Neural cell (in vitro differentiated cells): ENCODE results near the gene TSEN34. TPM values are rescaled to one million over a fixed set of nuclear protein-coding genes. Genes with fewer than 3 reads are reported as not detected.
A peak's percentile ranks its signal among the peaks of the same experiment; 100 is the strongest.
"Not testable (repeated sequence)": the region's sequence is repeated elsewhere in the genome, so short reads cannot be mapped to it uniquely, and the experiment has no call there.

Experiments
- H2AFZ ChIP-seq: fragments of 200-600, 300-800 bp; sonication (generic), shearing (Covaris generic); 2 replicates; pipeline ENCODE4 v1.6.0; 2014; ENCODE audit warnings: low read depth, mild to moderate bottlenecking, antibody characterized with exemption, low read length, moderate library complexity
- H3F3A ChIP-seq: fragments of 200-600 bp; shearing (Covaris generic); 2 replicates; pipeline ENCODE4 v1.6.1; 2016; ENCODE audit warnings: mild to moderate bottlenecking, moderate library complexity, mixed read lengths, antibody characterized with exemption, low read length; ENCODE audit not compliant: insufficient read depth, poor library complexity, severe bottlenecking
- H3K27ac ChIP-seq: fragments of 200-600, 300-800 bp; sonication (generic), shearing (Covaris generic); 2 replicates; pipeline ENCODE4 v1.5.1; 2014; ENCODE audit warnings: mild to moderate bottlenecking, low read length, moderate library complexity
- H3K27me3 ChIP-seq: fragments of 300-800, 200-600 bp; sonication (generic), shearing (Covaris generic); 2 replicates; pipeline ENCODE4 v1.6.0; 2014; ENCODE audit warnings: mild to moderate bottlenecking, low read depth, low read length, moderate library complexity; ENCODE audit not compliant: insufficient read depth
- H3K36me3 ChIP-seq: fragments of 300-800, 200-600 bp; sonication (generic), shearing (Covaris generic); 2 replicates; pipeline ENCODE4 v1.5.1; 2014; ENCODE audit warnings: mild to moderate bottlenecking, antibody characterized with exemption, low read length, moderate library complexity; ENCODE audit not compliant: insufficient read depth
- H3K4me2 ChIP-seq: fragments of 300-800, 200-600 bp; sonication (generic), shearing (Covaris generic); 2 replicates; pipeline ENCODE4 v1.6.0; 2014; ENCODE audit warnings: mild to moderate bottlenecking, low read length
- H3K4me3 ChIP-seq: fragments of 300-800, 200-600 bp; sonication (generic), shearing (Covaris generic); 2 replicates; pipeline ENCODE4 v1.5.1; 2014; ENCODE audit warnings: mild to moderate bottlenecking, low read length, moderate library complexity
- H3K79me2 ChIP-seq: fragments of 200-600 bp; shearing (Covaris generic); replicated peaks from 2 replicates; pipeline ENCODE4 v1.6.0; 2014; ENCODE audit warnings: mild to moderate bottlenecking, low read length, moderate library complexity; ENCODE audit not compliant: insufficient read depth
- H3K9ac ChIP-seq: fragments of 300-800, 200-600 bp; sonication (generic), shearing (Covaris generic); 2 replicates; pipeline ENCODE4 v1.6.1; 2016; ENCODE audit warnings: mild to moderate bottlenecking, low read length, mixed read lengths
- H3K9me2 ChIP-seq: fragments of 200-600 bp; shearing (Covaris generic); 2 replicates; pipeline ENCODE4 v1.6.1; 2016; ENCODE audit warnings: mild to moderate bottlenecking, low read length, mixed read lengths; ENCODE audit not compliant: insufficient read depth
- H3K9me3 ChIP-seq: fragments of 200-600, 300-800 bp; sonication (generic), shearing (Covaris generic); 2 replicates; pipeline ENCODE4 v1.6.1; 2016; ENCODE audit warnings: mild to moderate bottlenecking, mixed run types, low read length, moderate library complexity, mixed read lengths
- H4K20me1 ChIP-seq: fragments of 200-600 bp; shearing (Covaris generic); 2 replicates; pipeline ENCODE4 v1.6.1; 2016; ENCODE audit warnings: mild to moderate bottlenecking, mixed run types; ENCODE audit not compliant: insufficient read depth
- EP300 ChIP-seq: fragments of 450-650 bp; conservative IDR thresholded peaks from 2 replicates; pipeline ENCODE4 v1.6.1; 2014; ENCODE audit warnings: antibody characterized with exemption, mild to moderate bottlenecking, moderate library complexity; ENCODE audit not compliant: poor library complexity, severe bottlenecking
- EZH2 ChIP-seq: fragments of 200-600, 300-800 bp; shearing (Covaris generic), sonication (generic); IDR thresholded peaks from 2 replicates; pipeline ENCODE4 v1.6.1; 2014; ENCODE audit warnings: antibody characterized with exemption, low read length, borderline replicate concordance, mild to moderate bottlenecking; ENCODE audit not compliant: insufficient read depth, poor library complexity, severe bottlenecking
- MXI1 ChIP-seq: fragments of 450-650 bp; conservative IDR thresholded peaks from 2 replicates; pipeline ENCODE4 v1.6.1; 2014; ENCODE audit warnings: antibody characterized with exemption, mild to moderate bottlenecking; ENCODE audit not compliant: poor library complexity, severe bottlenecking
- POLR2AphosphoS5 ChIP-seq: IDR thresholded peaks from 2 replicates; pipeline ENCODE4 v1.6.1; 2012
- RAD21 ChIP-seq: fragments of 450-650 bp; conservative IDR thresholded peaks from 2 replicates; pipeline ENCODE4 v1.6.1; 2014; ENCODE audit warnings: antibody characterized with exemption, mild to moderate bottlenecking, moderate library complexity
- SMC3 ChIP-seq: fragments of 450-650 bp; conservative IDR thresholded peaks from 2 replicates; pipeline ENCODE4 v1.6.1; 2014; ENCODE audit warnings: antibody characterized with exemption, mild to moderate bottlenecking, moderate library complexity; ENCODE audit not compliant: poor library complexity
- TAF1 ChIP-seq: IDR thresholded peaks from 2 replicates; pipeline ENCODE4 v1.6.1; 2012; ENCODE audit warnings: low read depth
- polyA plus RNA-seq: library from polyadenylated mRNA; depleted of rRNA; stranded (reverse); fragments of >200 nt; gene quantifications from 2 replicates; pipeline ENCODE4 v1.2.3, GENCODE V29; 2014
- TF ChIP-seq, protein P1 (sequence below): fragments of 450-650 bp; IDR thresholded peaks from 2 replicates; pipeline ENCODE4 v1.5.1; 2014; ENCODE audit warnings: antibody characterized with exemption, mild to moderate bottlenecking, moderate library complexity; ENCODE audit not compliant: poor library complexity, severe bottlenecking
- TF ChIP-seq, protein P2 (sequence below): IDR thresholded peaks from 2 replicates; pipeline ENCODE4 v1.6.1; 2012; ENCODE audit warnings: borderline replicate concordance

TSEN34 gene
- polyA plus RNA-seq, 1 donor from 2014 or later, result 113 TPM

DNA sequence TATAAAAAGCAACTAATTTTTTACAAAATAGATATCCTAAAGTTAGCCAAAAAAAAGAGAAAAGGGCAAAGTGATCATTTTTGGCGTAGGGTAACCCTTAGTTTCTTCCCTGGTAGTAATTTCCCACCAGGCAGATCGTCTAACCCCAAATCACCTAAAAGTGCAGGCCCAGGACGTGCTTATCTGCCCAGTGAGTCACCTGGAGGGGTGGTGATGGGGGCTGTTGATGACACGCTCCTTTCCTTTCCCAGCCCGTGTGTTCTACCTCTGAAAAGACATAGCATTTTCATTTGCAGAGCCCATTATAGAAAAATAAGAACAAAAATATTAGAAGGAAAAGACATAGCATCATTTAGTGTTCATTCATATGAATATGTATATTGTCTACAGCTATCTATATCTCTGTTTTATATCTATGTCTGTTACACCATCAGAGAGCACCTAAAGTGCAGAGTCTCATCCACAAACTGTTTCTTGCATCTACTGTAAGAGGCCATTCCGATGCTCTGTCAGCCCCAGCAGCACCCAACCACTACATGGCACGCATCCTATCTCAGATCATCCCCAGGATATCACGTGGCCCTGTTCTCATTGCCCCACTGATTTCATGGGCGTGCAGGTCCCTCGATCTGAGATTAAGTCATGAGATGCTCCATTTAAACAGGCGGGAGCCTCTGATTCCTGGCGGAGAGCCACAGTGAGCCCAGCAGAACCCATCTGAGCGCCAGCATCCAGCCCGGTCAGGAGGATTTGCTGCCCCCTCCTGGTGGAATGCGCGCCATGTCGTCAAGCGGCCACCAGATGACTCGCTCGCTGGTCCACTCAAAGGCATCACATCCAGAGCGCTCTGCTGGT is 40.2 kb downstream of the TSEN34 start:
- Histone ChIP-seq H3K27ac (no peak overlapping the region), H3K4me3 (peak overlapping the region; percentile 18), H3K4me2 (no peak overlapping the region), H3K36me3 (no peaks in the 10 kb centered on the region), H3K79me2 (no peaks in the 10 kb centered on the region), H3K9ac (no peak overlapping the region), H4K20me1 (no peaks in the 10 kb centered on the region), H2AFZ (no peak overlapping the region), H3K9me3 (peaks cover 6% of the 10 kb centered on the region), H3K9me2 (no peaks in the 10 kb centered on the region), H3K27me3 (no peaks in the 10 kb centered on the region), H3F3A (no peaks in the 10 kb centered on the region)
- TF ChIP-seq TAF1 (no peak), POLR2AphosphoS5 (no peak), MXI1 (no peak), RAD21 (peak; percentile 54), EZH2 (no peak), EP300 (no peak), SMC3 (peak; percentile 66)
- TF ChIP-seq, protein P1, sequence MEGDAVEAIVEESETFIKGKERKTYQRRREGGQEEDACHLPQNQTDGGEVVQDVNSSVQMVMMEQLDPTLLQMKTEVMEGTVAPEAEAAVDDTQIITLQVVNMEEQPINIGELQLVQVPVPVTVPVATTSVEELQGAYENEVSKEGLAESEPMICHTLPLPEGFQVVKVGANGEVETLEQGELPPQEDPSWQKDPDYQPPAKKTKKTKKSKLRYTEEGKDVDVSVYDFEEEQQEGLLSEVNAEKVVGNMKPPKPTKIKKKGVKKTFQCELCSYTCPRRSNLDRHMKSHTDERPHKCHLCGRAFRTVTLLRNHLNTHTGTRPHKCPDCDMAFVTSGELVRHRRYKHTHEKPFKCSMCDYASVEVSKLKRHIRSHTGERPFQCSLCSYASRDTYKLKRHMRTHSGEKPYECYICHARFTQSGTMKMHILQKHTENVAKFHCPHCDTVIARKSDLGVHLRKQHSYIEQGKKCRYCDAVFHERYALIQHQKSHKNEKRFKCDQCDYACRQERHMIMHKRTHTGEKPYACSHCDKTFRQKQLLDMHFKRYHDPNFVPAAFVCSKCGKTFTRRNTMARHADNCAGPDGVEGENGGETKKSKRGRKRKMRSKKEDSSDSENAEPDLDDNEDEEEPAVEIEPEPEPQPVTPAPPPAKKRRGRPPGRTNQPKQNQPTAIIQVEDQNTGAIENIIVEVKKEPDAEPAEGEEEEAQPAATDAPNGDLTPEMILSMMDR, result peak; percentile 71
- TF ChIP-seq, protein P2, sequence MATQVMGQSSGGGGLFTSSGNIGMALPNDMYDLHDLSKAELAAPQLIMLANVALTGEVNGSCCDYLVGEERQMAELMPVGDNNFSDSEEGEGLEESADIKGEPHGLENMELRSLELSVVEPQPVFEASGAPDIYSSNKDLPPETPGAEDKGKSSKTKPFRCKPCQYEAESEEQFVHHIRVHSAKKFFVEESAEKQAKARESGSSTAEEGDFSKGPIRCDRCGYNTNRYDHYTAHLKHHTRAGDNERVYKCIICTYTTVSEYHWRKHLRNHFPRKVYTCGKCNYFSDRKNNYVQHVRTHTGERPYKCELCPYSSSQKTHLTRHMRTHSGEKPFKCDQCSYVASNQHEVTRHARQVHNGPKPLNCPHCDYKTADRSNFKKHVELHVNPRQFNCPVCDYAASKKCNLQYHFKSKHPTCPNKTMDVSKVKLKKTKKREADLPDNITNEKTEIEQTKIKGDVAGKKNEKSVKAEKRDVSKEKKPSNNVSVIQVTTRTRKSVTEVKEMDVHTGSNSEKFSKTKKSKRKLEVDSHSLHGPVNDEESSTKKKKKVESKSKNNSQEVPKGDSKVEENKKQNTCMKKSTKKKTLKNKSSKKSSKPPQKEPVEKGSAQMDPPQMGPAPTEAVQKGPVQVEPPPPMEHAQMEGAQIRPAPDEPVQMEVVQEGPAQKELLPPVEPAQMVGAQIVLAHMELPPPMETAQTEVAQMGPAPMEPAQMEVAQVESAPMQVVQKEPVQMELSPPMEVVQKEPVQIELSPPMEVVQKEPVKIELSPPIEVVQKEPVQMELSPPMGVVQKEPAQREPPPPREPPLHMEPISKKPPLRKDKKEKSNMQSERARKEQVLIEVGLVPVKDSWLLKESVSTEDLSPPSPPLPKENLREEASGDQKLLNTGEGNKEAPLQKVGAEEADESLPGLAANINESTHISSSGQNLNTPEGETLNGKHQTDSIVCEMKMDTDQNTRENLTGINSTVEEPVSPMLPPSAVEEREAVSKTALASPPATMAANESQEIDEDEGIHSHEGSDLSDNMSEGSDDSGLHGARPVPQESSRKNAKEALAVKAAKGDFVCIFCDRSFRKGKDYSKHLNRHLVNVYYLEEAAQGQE, result no peak

DNA sequence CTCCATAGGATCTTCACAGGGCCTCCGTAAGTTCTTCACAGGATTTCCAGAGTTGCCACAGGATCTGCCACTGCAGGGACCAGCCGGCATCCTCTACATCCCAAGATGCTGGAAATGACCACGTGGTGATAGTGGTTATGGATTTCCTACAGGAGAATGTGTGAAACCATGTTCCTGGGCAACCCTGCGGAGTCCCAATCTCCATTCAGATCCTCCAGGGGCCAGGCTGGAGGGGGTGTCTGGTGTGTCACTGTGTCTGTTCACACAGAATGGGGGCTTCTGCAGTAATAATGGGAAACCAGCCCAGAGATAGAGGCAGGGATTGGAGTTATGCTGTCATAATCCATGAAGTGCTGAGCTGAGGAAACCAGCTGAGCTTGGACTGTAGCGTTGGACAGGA is 42.8 kb downstream of the TSEN34 start:
- no peaks in the 10 kb centered on the region for H3K79me2 ChIP-seq
- no peaks in the 10 kb centered on the region for H4K20me1 ChIP-seq
- H3K4me2 ChIP-seq, result no peak overlapping the region
- H3K36me3 ChIP-seq, result no peaks in the 10 kb centered on the region
- H3K9ac ChIP-seq, result no peak overlapping the region
- no peak overlapping the region for H2AFZ ChIP-seq
- H3K27me3 ChIP-seq, result no peaks in the 10 kb centered on the region
- no peak overlapping the region for H3K27ac ChIP-seq
- peaks cover 6% of the 10 kb centered on the region for H3K9me3 ChIP-seq
- H3K9me2 ChIP-seq, result no peaks in the 10 kb centered on the region
- TF ChIP-seq MXI1 (no peak), RAD21 (no peak), POLR2AphosphoS5 (no peak), EP300 (no peak), TAF1 (no peak), SMC3 (no peak), EZH2 (no peak)
- TF ChIP-seq, protein P1, result no peak
- TF ChIP-seq, protein P2, result no peak
- H3K4me3 ChIP-seq, result no peak overlapping the region
- no peaks in the 10 kb centered on the region for H3F3A ChIP-seq

DNA sequence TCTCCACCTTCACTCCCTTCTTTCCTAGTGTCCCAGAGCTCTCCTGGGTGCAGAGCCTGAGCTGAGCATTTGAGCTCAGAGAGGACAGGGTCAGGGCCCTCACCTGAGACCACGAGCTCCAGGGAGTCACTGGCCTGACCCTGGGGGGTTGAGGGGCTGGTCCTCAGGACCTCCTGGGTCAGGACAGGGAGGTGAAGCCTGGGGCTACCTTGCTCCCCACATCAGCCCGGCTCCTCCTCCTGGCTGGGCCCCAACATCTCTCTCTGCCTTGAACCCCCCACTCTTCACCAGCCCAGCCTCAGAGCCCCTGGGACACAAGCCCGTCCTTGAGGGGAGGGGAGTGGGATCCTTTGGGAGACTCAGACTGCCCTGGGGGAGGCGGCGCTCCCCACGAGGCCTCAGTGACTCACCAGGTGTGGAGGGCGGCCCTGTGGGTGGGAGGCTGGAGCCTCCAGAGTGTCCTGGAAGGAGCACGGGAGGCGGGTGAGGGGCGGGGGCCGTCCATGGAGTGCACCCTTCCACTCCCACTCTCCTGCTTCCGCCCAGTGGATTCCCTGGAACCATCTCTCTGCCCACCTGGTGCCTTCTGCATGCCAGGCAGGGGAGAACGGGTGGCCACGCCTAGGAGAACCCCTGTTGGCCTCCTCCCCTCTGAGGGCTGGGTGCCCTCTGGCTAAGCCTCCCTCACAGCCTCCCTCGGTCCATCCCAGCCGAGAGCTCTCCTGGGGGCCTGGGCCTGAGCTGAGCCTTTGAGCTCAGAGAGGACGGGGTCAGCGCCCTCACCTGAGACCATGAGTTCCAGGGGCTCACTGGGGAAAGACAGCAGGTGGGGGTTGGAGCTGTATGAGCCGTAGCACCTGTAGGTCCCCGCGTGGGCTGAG is 48.6 kb downstream of the TSEN34 start:
- not testable (repeated sequence) for H3K36me3 ChIP-seq, H3K4me2 ChIP-seq, H3K27ac ChIP-seq, H3K4me3 ChIP-seq, H3K79me2 ChIP-seq, H4K20me1 ChIP-seq, H3K27me3 ChIP-seq, H3K9me3 ChIP-seq, H2AFZ ChIP-seq, H3F3A ChIP-seq, H3K9me2 ChIP-seq, H3K9ac ChIP-seq
